Liver (tissue), 3 donors: ENCODE data around the gene GRXCR2.

Experiments
- SP1 ChIP-seq: IDR thresholded peaks from 2 replicates; pipeline ENCODE4 v1.6.1; 2018; ENCODE audit warnings: antibody characterized with exemption, mild to moderate bottlenecking
- TF ChIP-seq, protein P1 (sequence below): fragments of 150-350 bp; IDR thresholded peaks from 2 replicates; pipeline ENCODE4 v1.5.1; 2017; ENCODE audit warnings: improper control_type of control experiment, low read depth, low read length; ENCODE audit not compliant: missing input control
- TF ChIP-seq, protein P2 (sequence below): IDR thresholded peaks from 2 replicates; pipeline ENCODE4 v1.6.1; 2016; ENCODE audit warnings: antibody characterized with exemption, mild to moderate bottlenecking
- donor health status: healthy.
- donor health status: healthy.

DNA sequence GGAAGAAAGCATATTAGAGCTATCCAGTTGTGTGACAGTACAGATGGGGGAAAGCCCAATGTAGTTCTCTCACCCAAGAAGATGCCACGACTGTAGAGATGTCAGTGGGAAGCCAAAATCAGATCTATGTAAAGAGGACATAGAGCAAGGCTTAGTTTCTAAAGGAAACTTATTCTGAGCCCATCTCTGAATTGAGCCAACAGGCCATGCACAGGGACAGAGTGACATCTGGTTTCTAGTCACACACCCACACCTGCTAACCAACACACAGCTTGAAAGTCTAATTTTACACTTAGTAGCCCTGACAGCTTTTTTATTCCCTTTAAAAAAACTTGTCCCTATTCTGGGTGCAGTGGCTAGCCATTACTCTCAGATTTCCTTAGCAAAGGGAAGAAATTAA is 59.9 kb downstream of the GRXCR2 start:
- TF ChIP-seq, protein P1, sequence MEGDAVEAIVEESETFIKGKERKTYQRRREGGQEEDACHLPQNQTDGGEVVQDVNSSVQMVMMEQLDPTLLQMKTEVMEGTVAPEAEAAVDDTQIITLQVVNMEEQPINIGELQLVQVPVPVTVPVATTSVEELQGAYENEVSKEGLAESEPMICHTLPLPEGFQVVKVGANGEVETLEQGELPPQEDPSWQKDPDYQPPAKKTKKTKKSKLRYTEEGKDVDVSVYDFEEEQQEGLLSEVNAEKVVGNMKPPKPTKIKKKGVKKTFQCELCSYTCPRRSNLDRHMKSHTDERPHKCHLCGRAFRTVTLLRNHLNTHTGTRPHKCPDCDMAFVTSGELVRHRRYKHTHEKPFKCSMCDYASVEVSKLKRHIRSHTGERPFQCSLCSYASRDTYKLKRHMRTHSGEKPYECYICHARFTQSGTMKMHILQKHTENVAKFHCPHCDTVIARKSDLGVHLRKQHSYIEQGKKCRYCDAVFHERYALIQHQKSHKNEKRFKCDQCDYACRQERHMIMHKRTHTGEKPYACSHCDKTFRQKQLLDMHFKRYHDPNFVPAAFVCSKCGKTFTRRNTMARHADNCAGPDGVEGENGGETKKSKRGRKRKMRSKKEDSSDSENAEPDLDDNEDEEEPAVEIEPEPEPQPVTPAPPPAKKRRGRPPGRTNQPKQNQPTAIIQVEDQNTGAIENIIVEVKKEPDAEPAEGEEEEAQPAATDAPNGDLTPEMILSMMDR: no peak
- no peak for TF ChIP-seq SP1
- TF ChIP-seq, protein P2, sequence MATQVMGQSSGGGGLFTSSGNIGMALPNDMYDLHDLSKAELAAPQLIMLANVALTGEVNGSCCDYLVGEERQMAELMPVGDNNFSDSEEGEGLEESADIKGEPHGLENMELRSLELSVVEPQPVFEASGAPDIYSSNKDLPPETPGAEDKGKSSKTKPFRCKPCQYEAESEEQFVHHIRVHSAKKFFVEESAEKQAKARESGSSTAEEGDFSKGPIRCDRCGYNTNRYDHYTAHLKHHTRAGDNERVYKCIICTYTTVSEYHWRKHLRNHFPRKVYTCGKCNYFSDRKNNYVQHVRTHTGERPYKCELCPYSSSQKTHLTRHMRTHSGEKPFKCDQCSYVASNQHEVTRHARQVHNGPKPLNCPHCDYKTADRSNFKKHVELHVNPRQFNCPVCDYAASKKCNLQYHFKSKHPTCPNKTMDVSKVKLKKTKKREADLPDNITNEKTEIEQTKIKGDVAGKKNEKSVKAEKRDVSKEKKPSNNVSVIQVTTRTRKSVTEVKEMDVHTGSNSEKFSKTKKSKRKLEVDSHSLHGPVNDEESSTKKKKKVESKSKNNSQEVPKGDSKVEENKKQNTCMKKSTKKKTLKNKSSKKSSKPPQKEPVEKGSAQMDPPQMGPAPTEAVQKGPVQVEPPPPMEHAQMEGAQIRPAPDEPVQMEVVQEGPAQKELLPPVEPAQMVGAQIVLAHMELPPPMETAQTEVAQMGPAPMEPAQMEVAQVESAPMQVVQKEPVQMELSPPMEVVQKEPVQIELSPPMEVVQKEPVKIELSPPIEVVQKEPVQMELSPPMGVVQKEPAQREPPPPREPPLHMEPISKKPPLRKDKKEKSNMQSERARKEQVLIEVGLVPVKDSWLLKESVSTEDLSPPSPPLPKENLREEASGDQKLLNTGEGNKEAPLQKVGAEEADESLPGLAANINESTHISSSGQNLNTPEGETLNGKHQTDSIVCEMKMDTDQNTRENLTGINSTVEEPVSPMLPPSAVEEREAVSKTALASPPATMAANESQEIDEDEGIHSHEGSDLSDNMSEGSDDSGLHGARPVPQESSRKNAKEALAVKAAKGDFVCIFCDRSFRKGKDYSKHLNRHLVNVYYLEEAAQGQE: no peak
